K562 treated with DMSO at 1 percent for 48 hours (cell line): ENCODE data around the gene GPI. TPM values are rescaled to one million over a fixed set of nuclear protein-coding genes. Genes with fewer than 3 reads are reported as not detected.

Source experiments
- total RNA-seq: library from RNA; unstranded; fragments of 300-600 nt; gene quantifications from 2 replicates; pipeline ENCODE4 v1.2.3, GENCODE V29; 2022; ENCODE audit warnings: low replicate concordance; ENCODE audit errors: extremely low read depth

GPI gene
- total RNA-seq, result not detected in 2 replicates

DNA sequence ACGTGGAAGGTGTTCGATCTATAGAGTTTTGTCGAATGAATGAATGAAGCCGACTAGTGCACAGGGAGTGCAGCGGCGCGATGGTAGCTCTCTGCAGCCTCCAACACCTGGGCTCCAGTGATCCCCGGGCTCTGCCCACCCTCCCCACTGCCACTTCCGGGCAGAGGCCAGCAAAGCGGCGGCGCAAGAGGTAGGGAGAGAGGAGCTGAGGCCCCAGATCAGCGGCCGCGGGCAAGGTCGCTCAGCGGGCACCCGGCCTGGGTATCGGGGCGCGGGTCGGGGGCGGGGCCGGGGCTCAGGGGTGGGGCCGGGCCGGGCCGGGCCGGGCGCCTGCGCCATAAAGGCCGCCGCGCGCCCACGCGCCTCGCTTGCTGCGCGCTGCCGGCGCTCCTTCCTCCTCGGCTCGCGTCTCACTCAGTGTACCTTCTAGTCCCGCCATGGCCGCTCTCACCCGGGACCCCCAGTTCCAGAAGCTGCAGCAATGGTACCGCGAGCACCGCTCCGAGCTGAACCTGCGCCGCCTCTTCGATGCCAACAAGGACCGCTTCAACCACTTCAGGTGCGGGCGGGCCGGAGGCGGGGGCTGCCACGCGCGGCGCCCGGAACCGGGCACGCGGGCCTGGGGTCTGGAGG is at the start of gene GPI:
Gene GPI (plus strand): TSS at position 367 of the 633 bp plus-strand sequence. CDS start 71 bp downstream, at position 438.

GRCh38 chr19:34404109-34404909 is 39.3 kb downstream of the GPI start, which contains the start of gene PDCD2L:
TSS of gene PDCD2L (plus strand) at chr19:34404399. CDS start at chr19:34404431, 32 bp downstream.

Other genes starting within 250 kb of the GPI start
- not detected in 2 replicates for gene LSM14A, start 192.7 kb upstream of the GPI start, total RNA-seq
- gene GARRE1, start 110.6 kb upstream of the GPI start, total RNA-seq, result not detected in 2 replicates
- not detected in 2 replicates for gene PDCD2L, start 39.2 kb downstream of the GPI start, total RNA-seq
- gene UBA2, start 63.2 kb downstream of the GPI start, total RNA-seq, result 120 TPM in 1 of 2 replicates, not detected in the other
- not detected in 2 replicates for gene WTIP, start 116.6 kb downstream of the GPI start, total RNA-seq